Keratinocyte (primary cell): ENCODE results near the gene MAP3K5. TPM values are rescaled to one million over a fixed set of nuclear protein-coding genes. Genes with fewer than 3 reads are reported as not detected.

Source experiments
- DNase-seq: peaks from one replicate; pipeline ENCODE4 v3.0.0-alpha.2; 2011; ENCODE audit warnings: low read depth, missing footprints, low spot score
- FAIRE-seq: peaks from 2 replicates; lab custom pipeline; 2011; peaks lifted over from hg19 to GRCh38; lab: Jason Lieb, UNC
- H2AFZ ChIP-seq: 2 replicates; pipeline ENCODE4 v1.6.0; 2012; ENCODE audit warnings: low read length, control low read depth, inconsistent platforms; ENCODE audit not compliant: control insufficient read depth
- H3K27ac ChIP-seq: 2 replicates; pipeline ENCODE4 v1.5.1; 2011; ENCODE audit warnings: low read length; ENCODE audit not compliant: control insufficient read depth, insufficient read depth
- H3K27me3 ChIP-seq: 3 replicates; pipeline ENCODE4 v1.6.0; 2011; ENCODE audit warnings: low read length; ENCODE audit not compliant: control insufficient read depth, insufficient read depth; ENCODE audit errors: extremely low read depth
- H3K36me3 ChIP-seq, 2 experiments: 2 replicates in 1 of 2; 3 replicates in 1 of 2; pipeline ENCODE4 v1.5.1; 2011; ENCODE audit warnings: low read length in 2 of 2, mild to moderate bottlenecking in 1 of 2; ENCODE audit not compliant: control insufficient read depth in 2 of 2, insufficient read depth in 2 of 2; ENCODE audit errors: extremely low read depth in 1 of 2
- H3K4me1 ChIP-seq: 3 replicates; pipeline ENCODE4 v1.5.1; 2011; ENCODE audit warnings: low read length; ENCODE audit not compliant: control insufficient read depth, insufficient read depth; ENCODE audit errors: extremely low read depth
- H3K4me2 ChIP-seq: 3 replicates; pipeline ENCODE4 v1.6.0; 2011; ENCODE audit warnings: low read depth, low read length; ENCODE audit not compliant: control insufficient read depth, insufficient read depth; ENCODE audit errors: extremely low read depth
- H3K4me3 ChIP-seq, 3 experiments: fragments of 200-600 bp in 1 of 3; sonication (generic) in 1 of 3; 2 replicates in 2 of 3; 3 replicates in 1 of 3; pipeline ENCODE4 v1.5.1; 2011 to 2016; ENCODE audit warnings: low read length in 3 of 3, mild to moderate bottlenecking in 3 of 3, control low read depth in 2 of 3, inconsistent platforms in 1 of 3, low read depth in 1 of 3, mixed read lengths in 1 of 3, mixed run types in 1 of 3, moderate library complexity in 1 of 3; ENCODE audit not compliant: control insufficient read depth in 2 of 3, insufficient read depth in 2 of 3; ENCODE audit errors: extremely low read depth in 1 of 3
- H3K79me2 ChIP-seq: 2 replicates; pipeline ENCODE4 v1.6.0; 2012; ENCODE audit warnings: low read length; ENCODE audit not compliant: control insufficient read depth, insufficient read depth
- H3K9ac ChIP-seq: 3 replicates; pipeline ENCODE4 v1.6.0; 2011; ENCODE audit warnings: low read length; ENCODE audit not compliant: control insufficient read depth, insufficient read depth; ENCODE audit errors: extremely low read depth
- H3K9me1 ChIP-seq: 3 replicates; pipeline ENCODE4 v1.6.0; 2011; ENCODE audit warnings: low read length; ENCODE audit not compliant: control insufficient read depth, insufficient read depth; ENCODE audit errors: extremely low read depth
- H3K9me3 ChIP-seq: 2 replicates; pipeline ENCODE4 v1.5.1; 2012; ENCODE audit warnings: low read depth, low read length; ENCODE audit not compliant: control insufficient read depth
- H4K20me1 ChIP-seq: 3 replicates; pipeline ENCODE4 v1.6.0; 2011; ENCODE audit warnings: low read length; ENCODE audit not compliant: control insufficient read depth, insufficient read depth; ENCODE audit errors: extremely low read depth
- EZH2 ChIP-seq: IDR thresholded peaks from one replicate; pipeline ENCODE4 v1.6.1; 2012; ENCODE audit warnings: inconsistent platforms, mild to moderate bottlenecking, low read length, moderate library complexity
- dilution Hi-C: fragments of 300-500 bp; cut with MboI; formaldehyde crosslinking; loops from one replicate; pipeline ENCODE4 v1.7.0; 2020; ENCODE audit warnings: low sequenced_read_pairs; ENCODE audit not compliant: extremely low pct_ligation_motif_present
- polyA plus RNA-seq, 5 experiments: library from polyadenylated mRNA; depleted of rRNA in 3 of 5; stranded (reverse) in 3 of 5; stranded (forward) in 1 of 5; unstranded in 1 of 5; fragments of >200 nt; gene quantifications; 1 replicate in 1 of 5; 2 replicates in 3 of 5; 3 replicates in 1 of 5; pipeline versions ENCODE4 v1.2.1 to v1.2.3, GENCODE V29; 2011 to 2012; ENCODE audit warnings: missing spikeins in 2 of 5, low read depth in 1 of 5, low replicate concordance in 1 of 5
- TF ChIP-seq, protein P1 (sequence below), 3 experiments: IDR thresholded peaks in 1 of 3; conservative IDR thresholded peaks in 1 of 3; optimal IDR thresholded peaks in 1 of 3; 2 replicates in 2 of 3; 3 replicates in 1 of 3; pipeline versions ENCODE3 to v1.5.1; 2011; ENCODE audit warnings: low read length in 3 of 3, mild to moderate bottlenecking in 3 of 3, moderate library complexity in 2 of 3, control low read depth in 1 of 3, inconsistent platforms in 1 of 3; ENCODE audit not compliant: insufficient read depth in 2 of 3; ENCODE audit errors: extremely low read depth in 1 of 3

MAP3K5 gene
- polyA plus RNA-seq, 1 donor (not counting 4 experiments of a cell fraction or from before 2014, with no cell fraction given), result 3.4 TPM

GRCh38 chr6:136582711-136583471 lies 209.4 kb downstream of the MAP3K5 start:
- H3K9me1 ChIP-seq, result no peaks in the 10 kb centered on the region
- FAIRE-seq, result no peak
- no peaks in the 10 kb centered on the region for H3K27me3 ChIP-seq
- no peaks in the 10 kb centered on the region for H3K4me1 ChIP-seq
- peaks cover 0 to 2% of the 10 kb centered on the region in 2 experiments for H3K36me3 ChIP-seq
- DNase-seq, result no peak
- no peak overlapping the region for H3K4me2 ChIP-seq
- H3K9me3 ChIP-seq, result no peaks in the 10 kb centered on the region
- no peak overlapping the region for H3K4me3 ChIP-seq
- no peaks in the 10 kb centered on the region for H3K79me2 ChIP-seq
- dilution Hi-C loops, result no loop called here
- no peak overlapping the region for H2AFZ ChIP-seq
- peak overlapping the region; percentile 59 for H3K27ac ChIP-seq
- H4K20me1 ChIP-seq, result no peaks in the 10 kb centered on the region
- TF ChIP-seq, protein P1, sequence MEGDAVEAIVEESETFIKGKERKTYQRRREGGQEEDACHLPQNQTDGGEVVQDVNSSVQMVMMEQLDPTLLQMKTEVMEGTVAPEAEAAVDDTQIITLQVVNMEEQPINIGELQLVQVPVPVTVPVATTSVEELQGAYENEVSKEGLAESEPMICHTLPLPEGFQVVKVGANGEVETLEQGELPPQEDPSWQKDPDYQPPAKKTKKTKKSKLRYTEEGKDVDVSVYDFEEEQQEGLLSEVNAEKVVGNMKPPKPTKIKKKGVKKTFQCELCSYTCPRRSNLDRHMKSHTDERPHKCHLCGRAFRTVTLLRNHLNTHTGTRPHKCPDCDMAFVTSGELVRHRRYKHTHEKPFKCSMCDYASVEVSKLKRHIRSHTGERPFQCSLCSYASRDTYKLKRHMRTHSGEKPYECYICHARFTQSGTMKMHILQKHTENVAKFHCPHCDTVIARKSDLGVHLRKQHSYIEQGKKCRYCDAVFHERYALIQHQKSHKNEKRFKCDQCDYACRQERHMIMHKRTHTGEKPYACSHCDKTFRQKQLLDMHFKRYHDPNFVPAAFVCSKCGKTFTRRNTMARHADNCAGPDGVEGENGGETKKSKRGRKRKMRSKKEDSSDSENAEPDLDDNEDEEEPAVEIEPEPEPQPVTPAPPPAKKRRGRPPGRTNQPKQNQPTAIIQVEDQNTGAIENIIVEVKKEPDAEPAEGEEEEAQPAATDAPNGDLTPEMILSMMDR (optimal IDR thresholded peaks at IDR 0.05 in 1 of 3, IDR thresholded peaks at IDR 0.05 in 1 of 3, conservative IDR thresholded peaks at IDR 0.05 in 1 of 3; ENCODE audit: extremely low read depth in 1 of 3, insufficient read depth in 2 of 3, low read length in 3 of 3), result peak in 2 of 3 experiments; percentile 21 to 45
- TF ChIP-seq EZH2, result no peak
- H3K9ac ChIP-seq, result peak overlapping the region; percentile 1

GRCh38 chr6:136579800-136580199 lies 212.5 kb downstream of the MAP3K5 start:
- no peaks in the 10 kb centered on the region for H3K9me1 ChIP-seq
- no peak overlapping the region for H2AFZ ChIP-seq
- H4K20me1 ChIP-seq, result no peaks in the 10 kb centered on the region
- H3K27me3 ChIP-seq, result no peaks in the 10 kb centered on the region
- H3K79me2 ChIP-seq, result no peaks in the 10 kb centered on the region
- FAIRE-seq, result no peak
- no peak overlapping the region for H3K4me3 ChIP-seq
- H3K36me3 ChIP-seq, result peaks cover 0 to 2% of the 10 kb centered on the region in 2 experiments
- TF ChIP-seq EZH2, result no peak
- TF ChIP-seq, protein P1 (optimal IDR thresholded peaks at IDR 0.05 in 1 of 3, IDR thresholded peaks at IDR 0.05 in 1 of 3, conservative IDR thresholded peaks at IDR 0.05 in 1 of 3; ENCODE audit: extremely low read depth in 1 of 3, insufficient read depth in 2 of 3, low read length in 3 of 3), result no peak
- DNase-seq, result no peak
- dilution Hi-C loops, result no loop called here
- no peak overlapping the region for H3K9ac ChIP-seq
- no peak overlapping the region for H3K4me2 ChIP-seq
- H3K9me3 ChIP-seq, result no peaks in the 10 kb centered on the region
- H3K27ac ChIP-seq, result no peak overlapping the region
- H3K4me1 ChIP-seq, result no peaks in the 10 kb centered on the region
